Measurements from ENCODE around the gene PRR23E.

Gene PRR23E

DNA sequence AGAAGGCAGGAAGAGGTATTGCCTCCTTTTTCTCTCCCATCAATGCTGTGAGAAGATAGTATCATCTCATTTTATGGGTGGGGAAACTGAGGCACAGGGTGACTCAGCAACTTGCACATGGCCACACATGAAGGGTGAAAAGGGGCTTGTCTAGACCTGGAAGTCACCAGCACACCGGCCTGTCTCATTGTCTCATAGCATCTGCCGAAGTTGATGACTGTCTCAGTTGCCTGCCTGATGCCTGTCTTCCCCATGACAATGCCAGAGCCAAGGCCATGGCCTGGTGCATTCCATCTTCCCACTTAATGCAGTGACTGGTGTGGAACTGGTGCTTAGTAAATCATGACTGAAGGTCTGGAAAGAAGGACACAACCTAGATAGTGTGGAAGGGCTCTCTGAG lies 27.9 kb upstream of the PRR23E start:
- no peak for DNase-seq (ENCODE audit: low spot score)

DNA sequence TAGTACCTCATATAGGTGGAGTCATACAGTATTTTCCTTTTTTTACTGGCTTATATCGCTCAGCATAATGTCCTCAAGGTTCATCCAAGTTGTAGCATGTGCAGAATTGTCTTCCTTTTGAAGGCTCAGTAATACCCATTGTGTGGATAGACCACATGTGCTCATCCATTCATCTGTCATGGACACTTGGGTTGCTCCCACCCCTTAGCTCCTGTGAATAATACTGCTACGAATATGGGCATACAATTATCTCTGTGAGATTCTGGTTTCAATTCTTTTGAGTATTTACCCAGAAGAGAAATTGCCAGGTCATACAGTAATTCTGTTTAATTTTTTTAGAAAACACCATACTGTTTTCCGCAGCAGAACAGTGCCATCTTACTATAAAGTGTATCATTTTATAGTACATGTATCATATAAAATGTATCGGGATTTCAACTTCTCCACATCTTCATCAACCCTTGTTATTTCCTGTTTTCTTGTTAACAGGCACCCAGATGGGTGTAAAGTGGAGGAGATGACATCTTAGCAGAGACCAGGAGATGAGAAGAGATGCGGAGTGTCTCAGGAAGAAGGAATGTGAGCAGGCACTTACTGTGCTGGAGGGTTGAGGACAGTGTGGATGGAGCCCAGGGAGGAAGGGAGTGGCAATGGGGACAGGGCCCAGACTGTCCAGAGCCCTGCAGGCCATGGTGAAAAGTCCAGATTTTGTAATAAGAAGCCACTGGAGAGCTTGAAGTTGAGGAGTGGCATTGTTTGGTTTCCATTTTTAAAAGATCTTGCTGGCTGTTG lies 27.0 kb upstream of the PRR23E start:
- no peak for DNase-seq (ENCODE audit: low spot score)

DNA sequence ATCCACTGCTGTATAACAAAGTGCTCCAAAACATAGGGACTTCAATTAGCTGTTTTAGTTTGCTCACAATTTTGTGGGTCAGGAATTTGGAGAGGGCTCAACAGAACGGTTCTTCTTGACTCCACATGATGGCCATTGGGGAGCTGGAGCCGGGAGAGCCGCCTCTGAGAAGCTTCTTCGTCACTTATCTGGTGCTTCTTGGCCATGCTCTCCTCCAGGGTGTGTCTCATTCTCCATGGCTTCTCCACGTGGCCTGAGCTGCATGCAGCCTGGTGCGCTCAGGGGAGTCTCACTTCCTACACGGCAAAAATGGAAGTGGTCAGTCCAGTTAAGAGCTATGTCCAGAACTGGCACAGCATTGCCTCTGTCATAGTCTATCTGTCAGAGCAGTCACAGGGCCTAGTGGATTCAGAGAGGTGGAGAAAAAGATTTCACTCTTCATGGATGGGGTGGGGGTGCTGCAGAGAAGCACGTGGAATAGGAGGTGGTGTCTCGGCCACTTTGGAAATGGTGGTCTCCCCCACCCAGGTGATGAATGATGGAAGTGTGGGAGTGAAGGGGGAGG lies 26.3 kb upstream of the PRR23E start:
- DNase-seq (ENCODE audit: low spot score): no peak

DNA sequence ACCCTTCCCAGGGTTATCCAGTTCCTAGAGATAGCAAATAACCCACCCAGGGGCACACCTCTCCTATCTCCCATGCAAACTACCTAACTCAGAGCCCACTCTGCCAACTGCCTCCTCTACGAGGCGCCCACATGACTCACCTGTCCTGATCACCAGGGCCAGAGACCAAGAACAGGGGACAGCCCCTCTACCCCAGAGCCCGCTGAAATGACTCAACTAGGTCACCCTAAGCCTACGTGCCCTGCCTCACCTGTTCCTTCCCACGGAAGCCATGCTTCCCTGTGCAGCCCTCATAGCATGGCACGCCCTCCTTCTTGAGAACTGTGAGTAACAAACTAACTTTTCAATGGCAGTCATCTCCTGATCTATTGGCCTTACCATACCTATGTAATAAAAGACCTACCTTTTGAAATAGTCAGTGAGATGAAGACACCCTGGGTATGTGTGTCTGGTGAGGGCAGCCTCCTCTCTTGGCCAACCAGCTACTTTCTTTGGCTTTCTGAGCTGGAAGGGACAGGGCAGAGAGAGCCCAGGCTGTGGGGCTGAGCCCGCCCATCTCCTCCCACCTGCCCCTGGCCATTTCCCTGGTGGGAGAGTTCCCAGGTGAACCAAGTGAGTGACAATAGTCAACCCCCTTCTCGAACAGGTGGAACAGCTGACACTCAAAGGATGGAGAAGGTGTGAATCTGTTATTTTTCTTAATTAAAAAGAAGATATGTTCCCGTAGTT lies 25.5 kb upstream of the PRR23E start:
- no peak for DNase-seq (ENCODE audit: low spot score)

DNA sequence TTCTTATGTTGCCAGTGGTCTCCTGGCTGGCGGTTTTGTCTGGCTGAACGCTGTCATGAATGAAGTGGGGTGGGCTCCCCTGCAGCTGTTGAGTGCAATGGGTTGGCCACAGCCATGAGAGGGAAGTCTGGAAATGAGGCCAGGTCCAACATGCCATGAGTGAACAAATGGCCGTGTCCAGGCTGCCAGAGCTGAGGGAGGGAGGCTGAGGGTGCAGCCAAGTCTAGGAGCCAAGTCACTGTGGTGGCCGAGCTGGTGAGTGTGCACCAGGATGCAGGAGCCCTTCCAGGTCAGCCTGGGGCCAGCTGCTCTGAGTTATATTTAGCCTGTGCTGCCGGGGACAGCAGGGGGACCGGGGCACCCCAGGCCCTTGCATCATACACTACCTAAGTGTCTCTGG lies 24.7 kb upstream of the PRR23E start:
- DNase-seq (ENCODE audit: low spot score): no peak

DNA sequence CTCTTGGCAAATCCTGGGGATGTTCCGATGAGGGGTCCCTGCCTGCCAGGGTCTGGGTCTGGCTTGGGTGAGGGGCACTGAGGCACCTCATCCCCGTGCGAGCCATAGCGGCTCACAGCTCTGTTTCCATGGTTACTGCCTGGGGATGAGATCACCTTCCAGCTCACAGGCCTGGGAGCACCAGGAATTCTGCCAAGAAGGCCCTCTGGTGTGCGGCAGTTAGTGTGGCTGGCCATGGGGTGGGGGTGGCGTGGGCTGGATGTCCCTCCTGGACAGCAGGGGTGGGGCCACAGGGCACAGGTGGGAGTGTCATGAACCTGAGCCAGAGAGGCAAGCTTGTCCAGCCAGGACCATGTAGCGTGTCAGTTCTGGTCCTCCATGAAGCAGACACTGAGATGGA lies 22.1 kb upstream of the PRR23E start:
- no peak for DNase-seq (ENCODE audit: low spot score)

DNA sequence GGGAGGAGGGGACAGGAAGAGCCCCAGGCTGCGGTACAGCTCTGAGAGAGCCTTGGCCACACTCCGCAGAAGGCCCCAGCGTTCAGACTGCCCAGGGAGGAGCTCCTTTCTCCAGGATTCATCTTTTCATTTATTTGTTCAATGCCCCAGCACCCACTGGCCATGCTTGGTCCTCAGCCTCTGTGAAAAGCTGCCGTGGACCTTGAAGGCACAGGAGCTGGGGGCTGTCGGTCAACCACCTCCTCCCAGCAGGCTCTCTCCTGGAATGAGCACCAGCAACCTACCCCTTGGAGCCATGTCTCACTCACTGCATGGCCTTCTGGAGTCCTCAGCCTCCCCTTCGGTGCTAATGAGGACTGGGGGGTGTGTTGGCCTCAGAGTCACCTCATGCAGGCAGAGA lies 21.6 kb upstream of the PRR23E start:
- no peak for DNase-seq (ENCODE audit: low spot score)

DNA sequence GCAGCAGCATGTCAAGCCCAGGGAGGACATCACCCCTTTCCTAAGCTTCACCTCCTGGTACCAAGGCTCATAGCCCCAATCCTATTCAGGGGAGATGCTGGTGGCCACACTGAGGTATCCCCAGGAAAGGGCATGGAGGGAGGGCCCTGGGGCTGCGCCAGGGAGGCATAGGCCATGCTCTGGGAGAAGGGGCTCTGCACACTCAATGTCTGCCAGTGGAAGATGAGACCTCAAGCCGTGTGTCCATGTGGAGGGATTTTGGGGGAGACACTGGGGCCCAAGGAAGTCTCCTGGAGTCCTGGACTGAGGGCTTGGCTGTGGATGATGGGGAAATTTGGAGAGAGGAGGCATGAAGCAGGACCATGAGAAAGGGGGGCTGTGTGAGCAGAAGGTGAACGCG lies 21.2 kb upstream of the PRR23E start:
- DNase-seq (ENCODE audit: low spot score): no peak

DNA sequence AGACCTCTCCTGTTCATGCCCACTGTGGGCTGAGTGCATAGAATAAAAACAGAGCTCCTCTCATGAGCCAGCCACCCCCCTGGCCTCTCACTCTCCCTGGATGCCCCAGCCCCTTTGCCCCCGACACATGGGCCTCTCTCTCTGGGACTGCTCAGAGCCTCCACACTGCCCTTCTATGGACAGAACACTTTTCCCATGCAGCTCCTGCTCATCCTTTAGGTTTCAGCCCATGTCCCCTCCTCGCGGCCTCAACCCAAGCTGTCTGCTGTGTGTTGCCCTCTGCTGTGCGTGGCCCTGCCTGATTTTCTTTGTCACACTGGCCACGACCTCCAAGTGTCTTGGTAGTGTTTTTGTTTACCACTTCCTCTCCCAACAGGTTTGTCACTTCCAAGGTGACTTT lies 20.7 kb upstream of the PRR23E start:
- no peak for DNase-seq (ENCODE audit: low spot score)

DNA sequence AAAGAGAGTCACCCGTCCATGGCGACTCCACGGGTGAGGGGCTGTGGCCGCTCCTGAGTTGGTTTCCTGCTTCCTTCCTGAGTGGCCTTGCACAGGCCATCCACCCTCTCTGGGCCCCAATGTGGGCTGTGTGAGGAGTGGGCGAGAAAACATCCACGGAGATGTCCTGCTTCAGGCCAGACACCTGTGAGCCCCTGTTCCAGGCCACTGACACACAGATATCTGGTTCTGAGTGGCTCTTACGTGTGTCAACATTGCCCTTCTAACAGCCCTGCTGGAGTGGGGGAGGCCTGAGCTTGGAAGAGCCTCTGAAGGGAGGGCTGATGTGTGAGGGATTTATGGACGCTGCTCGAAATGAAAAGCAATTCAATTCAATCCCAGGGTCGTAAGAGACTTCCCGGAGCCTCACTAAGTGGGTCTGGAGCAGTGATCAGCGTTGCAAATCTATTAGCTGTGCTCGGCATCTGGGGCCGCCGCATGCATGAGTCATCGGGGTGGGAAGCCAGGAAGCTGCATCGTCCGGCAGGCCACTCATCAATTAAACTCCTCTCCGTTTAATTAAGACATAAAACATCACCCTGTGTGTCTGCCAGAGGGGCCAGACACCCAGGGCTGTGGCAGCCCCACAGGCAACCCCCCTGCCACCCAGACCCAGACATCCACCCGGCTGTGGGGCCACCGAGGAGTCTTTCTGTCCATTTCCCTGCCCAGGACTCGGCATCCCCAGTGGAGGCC lies 20.0 kb upstream of the PRR23E start:
- DNase-seq (ENCODE audit: low spot score): no peak

DNA sequence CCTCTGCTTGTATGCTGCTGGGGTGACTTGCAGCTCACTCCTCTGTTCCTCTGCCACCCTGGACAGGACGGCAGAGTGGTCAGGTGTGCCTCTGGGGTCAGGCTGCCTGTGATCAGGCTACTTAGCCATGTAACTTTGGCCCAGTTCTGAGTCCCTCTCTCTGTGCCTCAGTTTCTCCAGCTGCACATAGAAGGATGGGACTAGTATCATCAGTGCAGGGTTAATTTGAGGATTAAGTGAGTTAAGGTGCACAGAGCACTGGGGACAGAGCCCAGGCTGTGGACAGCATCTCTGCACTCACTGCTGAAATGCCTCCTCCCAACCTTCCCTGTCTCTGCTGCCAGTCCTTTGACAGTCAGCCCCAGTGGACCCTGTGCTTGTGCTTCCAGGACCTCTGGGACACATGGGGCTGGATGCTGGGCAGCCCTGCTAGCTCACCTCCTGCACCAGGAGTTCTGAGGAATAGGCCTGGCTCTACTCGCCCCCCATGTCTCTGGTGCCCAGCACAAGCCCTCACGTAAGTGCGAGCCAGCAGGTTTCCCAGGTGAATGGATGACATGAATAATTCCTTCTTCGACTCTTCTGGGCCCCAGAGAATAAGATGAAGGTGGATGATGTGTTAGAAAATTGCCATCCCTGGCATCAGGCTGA lies 19.3 kb upstream of the PRR23E start:
- DNase-seq (ENCODE audit: low spot score): no peak

DNA sequence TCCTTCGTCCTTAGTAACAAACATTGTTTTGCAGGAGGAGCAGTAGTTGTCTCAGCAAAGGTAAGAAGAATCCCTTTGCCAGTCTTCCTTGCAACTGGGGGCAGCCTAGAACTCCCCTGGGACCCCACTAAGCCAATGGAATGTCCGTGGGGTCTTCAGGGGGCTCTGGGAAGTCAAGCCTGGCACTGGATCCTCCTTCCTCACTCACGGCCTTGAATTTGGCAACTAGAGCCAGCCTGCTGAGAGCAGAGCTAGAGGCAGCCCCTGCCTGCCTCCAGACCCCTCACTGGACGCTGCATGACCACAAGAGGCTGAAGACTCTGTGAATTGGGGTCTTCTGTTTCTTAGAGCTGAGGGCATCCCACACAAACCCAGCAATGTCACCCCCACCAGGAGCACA lies 18.6 kb upstream of the PRR23E start:
- no peak for DNase-seq (ENCODE audit: low spot score)

DNA sequence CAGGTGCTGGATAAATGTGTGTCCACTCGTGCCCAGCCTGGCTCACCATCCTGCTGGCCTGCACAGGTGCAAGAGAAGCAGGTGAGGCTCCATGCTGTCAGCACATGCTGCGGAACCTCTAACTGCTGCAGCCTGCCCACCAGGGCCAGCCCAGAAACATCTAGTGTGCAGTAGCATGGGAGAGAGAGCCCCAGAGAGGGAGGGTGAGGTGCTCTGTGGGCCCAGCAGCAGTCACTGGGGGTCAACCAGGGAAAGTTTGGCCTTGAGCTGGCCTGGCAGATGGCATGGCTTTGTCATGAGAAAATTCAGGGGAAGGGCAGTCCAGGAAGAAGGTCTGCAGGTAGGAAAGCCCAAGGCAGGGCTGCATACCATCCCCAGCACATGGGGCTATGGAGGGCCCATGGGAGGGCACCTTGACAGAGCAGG lies 18.2 kb upstream of the PRR23E start:
- no peak for DNase-seq (ENCODE audit: low spot score)

DNA sequence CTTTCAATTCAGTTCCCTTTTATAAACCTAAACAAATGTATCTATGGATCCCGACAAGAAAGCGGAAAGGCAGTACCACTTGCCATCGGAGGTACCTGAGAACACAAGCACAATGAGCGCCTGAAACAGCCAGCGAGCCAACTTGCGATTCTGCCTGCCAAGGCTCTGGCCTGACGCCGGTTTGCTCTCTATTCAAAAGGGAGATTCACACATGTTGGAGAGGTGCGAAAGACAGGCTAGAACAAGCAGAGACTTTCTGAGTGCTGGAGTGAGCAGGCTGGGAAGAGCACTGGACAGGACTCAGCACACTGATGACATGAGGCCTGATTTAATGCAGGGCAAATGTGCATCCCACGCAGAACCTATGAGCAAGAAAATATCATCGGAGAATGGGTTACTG lies 17.7 kb upstream of the PRR23E start:
- no peak for DNase-seq (ENCODE audit: low spot score)

DNA sequence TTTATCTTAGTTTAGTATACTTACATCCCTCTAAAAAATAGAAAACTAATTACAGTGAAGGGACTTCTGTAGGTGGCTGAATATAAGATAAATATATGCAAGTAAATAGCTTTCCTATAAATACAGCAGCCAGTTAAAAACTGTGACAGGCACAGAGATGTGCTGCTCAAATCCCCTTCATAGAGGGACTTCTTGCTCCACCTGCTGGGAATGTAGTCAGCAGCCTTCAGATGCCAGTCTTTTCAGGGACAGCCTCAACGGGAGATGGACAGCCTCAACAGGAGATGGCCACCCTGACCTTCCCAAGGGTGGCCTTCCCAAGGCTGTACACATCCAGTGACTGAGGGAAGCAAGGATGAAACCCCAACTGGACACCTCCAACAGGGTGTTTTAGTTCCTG lies 15.7 kb upstream of the PRR23E start:
- DNase-seq (ENCODE audit: low spot score): no peak

DNA sequence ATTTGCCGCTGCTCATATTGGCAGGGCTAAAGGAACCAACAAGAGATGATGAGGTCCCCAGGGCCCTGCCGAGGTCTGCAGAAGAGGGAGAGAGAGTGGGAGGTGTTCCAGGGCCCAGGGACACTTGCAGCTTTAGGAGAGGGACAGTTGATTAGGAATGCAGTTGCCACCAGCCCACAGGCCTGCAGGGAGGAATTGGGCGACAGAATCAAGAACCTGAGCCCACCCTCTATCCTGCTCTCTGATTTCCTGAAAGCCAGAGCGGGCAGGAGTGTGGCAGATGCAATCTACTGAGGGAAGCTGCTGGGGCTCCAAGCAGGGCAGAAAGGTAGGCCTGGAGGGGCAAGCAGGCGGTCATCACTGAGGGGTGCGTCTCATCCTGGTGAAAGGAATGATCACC lies 12.1 kb upstream of the PRR23E start:
- no peak for DNase-seq (ENCODE audit: low spot score)

DNA sequence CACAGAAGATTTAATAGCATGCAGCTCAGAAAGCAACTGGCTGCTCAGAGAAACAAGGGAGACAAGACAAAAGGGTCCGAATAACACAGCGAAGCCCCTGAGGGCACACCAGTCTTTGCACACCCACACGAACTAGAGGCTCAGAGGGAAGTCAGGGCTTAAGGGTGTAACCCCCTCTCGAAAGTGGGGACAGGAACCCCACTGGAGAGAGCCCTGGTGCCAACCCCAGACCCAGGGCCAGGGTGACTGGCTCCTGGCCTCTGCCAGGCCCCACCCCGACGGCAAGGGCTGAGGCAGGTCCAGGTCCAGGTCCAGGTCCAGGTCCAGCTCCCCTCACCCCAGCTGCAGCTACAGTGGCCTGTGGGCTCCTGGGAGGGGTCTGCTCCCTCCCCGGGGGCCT lies 10.5 kb upstream of the PRR23E start:
- DNase-seq (ENCODE audit: low spot score): no peak

DNA sequence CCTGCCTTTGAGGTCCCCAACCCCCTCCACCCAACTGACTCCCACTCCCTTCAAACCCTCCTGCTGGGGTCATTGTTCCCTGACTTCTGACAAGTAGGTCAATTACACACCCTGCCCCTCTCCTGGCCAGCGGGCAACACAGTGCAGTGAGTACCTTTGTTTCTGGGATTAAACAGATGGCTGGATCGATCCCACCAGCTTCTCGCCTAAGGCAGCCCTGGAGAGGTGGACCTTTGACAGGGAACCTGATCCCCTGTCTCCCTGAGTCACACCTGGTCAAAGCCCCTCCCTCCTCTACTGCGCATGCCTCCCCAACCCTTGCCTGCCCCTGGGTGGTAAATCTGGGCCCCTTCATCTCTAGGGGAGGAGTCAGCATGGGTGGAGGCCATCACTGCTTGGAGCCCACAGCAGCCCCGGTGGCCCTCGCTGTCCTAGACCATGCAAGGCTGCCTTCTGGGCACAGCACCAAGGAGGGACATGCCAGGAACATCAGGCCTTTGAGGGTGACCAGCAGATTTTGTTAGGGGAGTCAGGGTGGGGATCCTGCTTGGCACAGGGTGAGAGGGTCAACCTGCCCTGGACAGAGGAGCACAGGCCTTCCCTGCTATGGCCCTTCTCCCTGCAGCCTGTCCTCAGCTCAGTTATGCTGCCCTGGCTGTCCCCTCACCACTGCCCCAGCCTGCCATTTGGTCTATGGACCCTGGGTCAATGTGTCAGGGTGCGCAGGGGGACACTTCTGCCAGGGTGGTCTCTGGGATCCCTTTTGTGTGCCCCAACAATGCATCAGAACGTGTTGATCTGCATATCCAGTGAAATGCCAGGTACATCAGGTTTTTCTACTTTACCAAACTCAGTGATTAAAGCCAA lies 9.8 kb upstream of the PRR23E start:
- DNase-seq (ENCODE audit: low spot score): no peak

DNA sequence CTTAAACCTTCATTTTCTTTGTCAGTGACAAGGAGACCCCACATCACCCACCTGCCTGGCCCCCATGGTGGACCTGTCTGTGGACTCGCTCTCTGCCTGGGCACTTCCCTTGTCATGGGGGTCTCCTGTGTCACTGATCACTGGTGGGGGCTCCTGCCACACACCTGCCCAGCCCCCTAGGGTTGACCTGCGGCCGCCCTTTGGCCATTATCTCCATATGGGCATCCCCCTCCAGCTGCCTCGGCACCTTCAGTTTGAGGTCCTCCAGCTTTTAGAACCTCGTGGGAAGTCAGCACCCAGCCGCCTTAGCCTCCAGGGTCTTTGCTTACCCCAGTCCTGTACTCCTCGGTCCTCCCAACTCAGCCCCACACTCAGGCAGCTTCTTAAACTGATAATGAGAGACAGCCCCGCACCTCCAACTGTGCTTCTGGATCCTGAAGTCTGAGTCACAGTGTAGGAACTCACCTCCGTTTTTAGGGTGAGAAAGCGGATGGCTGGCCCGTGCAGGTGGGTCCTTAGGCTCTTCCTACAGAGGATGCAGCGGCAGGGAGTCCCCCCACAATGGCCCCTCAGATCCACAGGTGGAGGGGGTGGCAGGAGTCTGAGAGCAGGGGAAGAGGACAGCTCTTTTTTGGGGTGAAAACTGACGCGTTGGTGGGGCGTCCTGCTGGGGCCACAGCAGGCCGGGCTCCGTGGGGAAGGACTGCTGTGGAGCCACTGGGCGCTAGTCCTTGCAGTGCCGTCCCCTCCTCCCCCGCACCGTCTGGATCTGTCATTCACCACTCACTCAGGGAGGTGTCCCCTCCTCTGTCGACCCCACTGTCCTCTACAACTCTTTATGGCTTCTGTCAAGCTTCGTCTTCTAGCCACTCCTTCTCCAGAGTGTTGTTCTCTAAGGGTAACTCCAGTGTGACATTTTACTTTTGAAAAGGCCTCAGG lies 8.7 kb upstream of the PRR23E start:
- DNase-seq (ENCODE audit: low spot score): no peak

DNA sequence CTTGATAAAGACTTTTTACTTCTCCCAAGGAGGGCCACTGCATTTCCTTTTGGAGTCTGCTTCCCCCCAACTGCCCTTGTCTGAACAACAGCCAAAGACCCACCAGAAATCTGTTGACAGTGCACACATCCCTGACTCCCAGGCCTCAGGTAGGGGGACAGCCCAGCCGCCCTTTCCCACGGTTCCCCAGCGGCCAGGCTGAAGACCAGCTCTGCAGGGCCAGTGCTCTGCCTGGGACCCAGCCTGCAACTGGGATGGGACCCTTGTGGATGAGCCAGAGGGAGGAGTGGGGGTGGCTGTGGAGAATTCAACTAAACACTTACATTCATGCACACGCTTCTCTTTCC lies 8.1 kb upstream of the PRR23E start:
- DNase-seq (ENCODE audit: low spot score): no peak
